ENCODE measurements around the gene STOML2.
A peak's percentile ranks its signal among the peaks of the same experiment; 100 is the strongest.

Gene STOML2

GRCh38 chr9:35089434-35089833, 13.5 kb downstream of the STOML2 start:
- no peaks in the 10 kb centered on the region for H3K27me3 ChIP-seq (ENCODE audit: insufficient read depth, low read length)
- H3K4me1 ChIP-seq (ENCODE audit: insufficient read depth, low read length, severe bottlenecking), result no peaks in the 10 kb centered on the region
- no peaks in the 10 kb centered on the region for H3F3A ChIP-seq (ENCODE audit: insufficient read depth, low read length)
- H3K27ac ChIP-seq (ENCODE audit: low read depth, low read length, poor library complexity, severe bottlenecking), result no peak overlapping the region
- H3K4me3 ChIP-seq (ENCODE audit: low read depth, low read length, poor library complexity, severe bottlenecking), result no peak overlapping the region
- H3K9me2 ChIP-seq (ENCODE audit: low read depth, low read length), result no peaks in the 10 kb centered on the region
- H3K79me2 ChIP-seq (ENCODE audit: insufficient read depth, low read length), result no peaks in the 10 kb centered on the region
- no peaks in the 10 kb centered on the region for H4K20me1 ChIP-seq (ENCODE audit: insufficient read depth, low read length)
- no peaks in the 10 kb centered on the region for H3K9me3 ChIP-seq (ENCODE audit: low read length)
- H3K36me3 ChIP-seq (ENCODE audit: insufficient read depth, low read length), result peaks cover 54% of the 10 kb centered on the region
- no peak overlapping the region for H2AFZ ChIP-seq (ENCODE audit: low read length)
- TF ChIP-seq CTCF (IDR thresholded peaks at IDR 0.05; ENCODE audit: low read length) (no peak), EZH2 (IDR thresholded peaks at IDR 0.05; ENCODE audit: borderline replicate concordance, low read length) (no peak)
- H3K4me2 ChIP-seq (ENCODE audit: low read length), result no peak overlapping the region
- H3K9ac ChIP-seq (ENCODE audit: low read length), result no peak overlapping the region

- Histone ChIP-seq H3K27me3 (ENCODE audit: insufficient read depth, low read length) (no peaks in the 10 kb centered on the region), H3K9me3 (ENCODE audit: low read length) (no peaks in the 10 kb centered on the region), H3K27ac (ENCODE audit: low read depth, low read length, poor library complexity, severe bottlenecking) (no peak overlapping the region), H3K36me3 (ENCODE audit: insufficient read depth, low read length) (peaks cover 26% of the 10 kb centered on the region), H2AFZ (ENCODE audit: low read length) (no peak overlapping the region), H3K4me1 (ENCODE audit: insufficient read depth, low read length, severe bottlenecking) (peaks cover 8% of the 10 kb centered on the region), H3F3A (ENCODE audit: insufficient read depth, low read length) (no peaks in the 10 kb centered on the region), H3K4me2 (ENCODE audit: low read length) (no peak overlapping the region), H4K20me1 (ENCODE audit: insufficient read depth, low read length) (no peaks in the 10 kb centered on the region), H3K4me3 (ENCODE audit: low read depth, low read length, poor library complexity, severe bottlenecking) (no peak overlapping the region), H3K79me2 (ENCODE audit: insufficient read depth, low read length) (no peaks in the 10 kb centered on the region), H3K9ac (ENCODE audit: low read length) (no peak overlapping the region), H3K9me2 (ENCODE audit: low read depth, low read length) (no peaks in the 10 kb centered on the region)
- TF ChIP-seq CTCF (IDR thresholded peaks at IDR 0.05; ENCODE audit: low read length), result no peak
- no peak for TF ChIP-seq EZH2 (IDR thresholded peaks at IDR 0.05; ENCODE audit: borderline replicate concordance, low read length)
Measured at GRCh38 chr9:35085078-35085477, 17.9 kb downstream of the STOML2 start.

- peaks cover 8% of the 10 kb centered on the region; the same call in 1 of the 2 replicates for H3K79me2 ChIP-seq (ENCODE audit: insufficient read depth, low read length)
- peak within 1 kb of the TSS; percentile 78 for H3K27ac ChIP-seq (ENCODE audit: low read depth, low read length, poor library complexity, severe bottlenecking)
- H3K9me2 ChIP-seq (ENCODE audit: low read depth, low read length), result no peaks in the 10 kb centered on the region
- no peak within 1 kb of the TSS; the same call in 1 of the 2 replicates for H2AFZ ChIP-seq (ENCODE audit: low read length)
- no peaks in the 10 kb centered on the region for H3K9me3 ChIP-seq (ENCODE audit: low read length)
- no peak for TF ChIP-seq EZH2 (IDR thresholded peaks at IDR 0.05; ENCODE audit: borderline replicate concordance, low read length)
- no peak for TF ChIP-seq CTCF (IDR thresholded peaks at IDR 0.05; ENCODE audit: low read length)
- peaks cover 24% of the 10 kb centered on the region for H3K4me1 ChIP-seq (ENCODE audit: insufficient read depth, low read length, severe bottlenecking)
- peak within 1 kb of the TSS; percentile 98 for H3K9ac ChIP-seq (ENCODE audit: low read length)
- peaks cover 23% of the 10 kb centered on the region; the same call in 1 of the 2 replicates for H3K36me3 ChIP-seq (ENCODE audit: insufficient read depth, low read length)
- no peaks in the 10 kb centered on the region for H3F3A ChIP-seq (ENCODE audit: insufficient read depth, low read length)
- H3K4me3 ChIP-seq (ENCODE audit: low read depth, low read length, poor library complexity, severe bottlenecking), result peak within 1 kb of the TSS; percentile 95
- peak within 1 kb of the TSS; percentile 99 for H3K4me2 ChIP-seq (ENCODE audit: low read length)
- no peaks in the 10 kb centered on the region for H3K27me3 ChIP-seq (ENCODE audit: insufficient read depth, low read length)
- H4K20me1 ChIP-seq (ENCODE audit: insufficient read depth, low read length), result no peaks in the 10 kb centered on the region
Measured at GRCh38 chr9:35079426-35080341, 23.2 kb downstream of the STOML2 start, which contains the start of gene FANCG. FANCG (minus strand) TSS chr9:35079942; CDS start chr9:35079524, 418 bp downstream.
